ENCODE data around the gene PRKAR2A.

The PRKAR2A gene

DNA sequence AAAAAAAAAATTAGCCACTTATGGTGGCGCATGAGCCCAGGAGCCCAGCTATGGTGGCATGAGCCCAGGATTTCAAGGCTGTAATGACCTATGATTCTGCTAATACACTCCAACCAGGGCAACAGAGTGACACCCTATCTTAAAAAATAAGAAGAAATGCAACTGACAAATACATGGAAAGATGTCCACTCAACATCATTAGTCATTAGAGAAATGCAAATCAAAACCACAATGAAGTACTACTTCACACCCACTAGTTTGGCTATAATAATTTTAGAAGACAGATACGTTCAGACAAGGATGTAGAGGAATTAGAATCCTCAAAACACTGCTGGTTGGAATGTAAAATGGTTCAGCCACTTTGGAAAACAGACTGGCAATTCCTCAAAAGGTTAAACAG is 10.5 kb downstream of the PRKAR2A start:
- Histone ChIP-seq H3K79me2 (ENCODE audit: insufficient read depth, low read length) (no peaks in the 10 kb centered on the region), H4K20me1 (ENCODE audit: insufficient read depth, low read length, poor library complexity, severe bottlenecking) (no peaks in the 10 kb centered on the region), H3K9ac (ENCODE audit: low read depth, low read length, poor library complexity, severe bottlenecking) (no peak overlapping the region), H2AFZ (ENCODE audit: low read length) (no peak overlapping the region), H3K9me3 (ENCODE audit: insufficient read depth, low read depth, low read length) (no peaks in the 10 kb centered on the region), H3K36me3 (ENCODE audit: insufficient read depth, low read length) (no peaks in the 10 kb centered on the region), H3K4me2 (ENCODE audit: low read depth, low read length, poor library complexity, severe bottlenecking) (no peak overlapping the region), H3F3A (ENCODE audit: low read depth) (no peaks in the 10 kb centered on the region), H3K27me3 (ENCODE audit: insufficient read depth, low read length, poor library complexity, severe bottlenecking) (no peaks in the 10 kb centered on the region), H3K4me1 (ENCODE audit: insufficient read depth, low read length, poor library complexity, severe bottlenecking) (no peaks in the 10 kb centered on the region), H3K9me2 (replicated peaks; ENCODE audit: low read depth, low read length) (no peaks in the 10 kb centered on the region), H3K4me3 (ENCODE audit: low read length, poor library complexity, severe bottlenecking) (no peak overlapping the region)
- TF ChIP-seq EZH2phosphoT487 (IDR thresholded peaks at IDR 0.05; ENCODE audit: borderline replicate concordance), result no peak
- TF ChIP-seq, protein P1, sequence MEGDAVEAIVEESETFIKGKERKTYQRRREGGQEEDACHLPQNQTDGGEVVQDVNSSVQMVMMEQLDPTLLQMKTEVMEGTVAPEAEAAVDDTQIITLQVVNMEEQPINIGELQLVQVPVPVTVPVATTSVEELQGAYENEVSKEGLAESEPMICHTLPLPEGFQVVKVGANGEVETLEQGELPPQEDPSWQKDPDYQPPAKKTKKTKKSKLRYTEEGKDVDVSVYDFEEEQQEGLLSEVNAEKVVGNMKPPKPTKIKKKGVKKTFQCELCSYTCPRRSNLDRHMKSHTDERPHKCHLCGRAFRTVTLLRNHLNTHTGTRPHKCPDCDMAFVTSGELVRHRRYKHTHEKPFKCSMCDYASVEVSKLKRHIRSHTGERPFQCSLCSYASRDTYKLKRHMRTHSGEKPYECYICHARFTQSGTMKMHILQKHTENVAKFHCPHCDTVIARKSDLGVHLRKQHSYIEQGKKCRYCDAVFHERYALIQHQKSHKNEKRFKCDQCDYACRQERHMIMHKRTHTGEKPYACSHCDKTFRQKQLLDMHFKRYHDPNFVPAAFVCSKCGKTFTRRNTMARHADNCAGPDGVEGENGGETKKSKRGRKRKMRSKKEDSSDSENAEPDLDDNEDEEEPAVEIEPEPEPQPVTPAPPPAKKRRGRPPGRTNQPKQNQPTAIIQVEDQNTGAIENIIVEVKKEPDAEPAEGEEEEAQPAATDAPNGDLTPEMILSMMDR (conservative IDR thresholded peaks at IDR 0.05; ENCODE audit: low read length), result no peak

DNA sequence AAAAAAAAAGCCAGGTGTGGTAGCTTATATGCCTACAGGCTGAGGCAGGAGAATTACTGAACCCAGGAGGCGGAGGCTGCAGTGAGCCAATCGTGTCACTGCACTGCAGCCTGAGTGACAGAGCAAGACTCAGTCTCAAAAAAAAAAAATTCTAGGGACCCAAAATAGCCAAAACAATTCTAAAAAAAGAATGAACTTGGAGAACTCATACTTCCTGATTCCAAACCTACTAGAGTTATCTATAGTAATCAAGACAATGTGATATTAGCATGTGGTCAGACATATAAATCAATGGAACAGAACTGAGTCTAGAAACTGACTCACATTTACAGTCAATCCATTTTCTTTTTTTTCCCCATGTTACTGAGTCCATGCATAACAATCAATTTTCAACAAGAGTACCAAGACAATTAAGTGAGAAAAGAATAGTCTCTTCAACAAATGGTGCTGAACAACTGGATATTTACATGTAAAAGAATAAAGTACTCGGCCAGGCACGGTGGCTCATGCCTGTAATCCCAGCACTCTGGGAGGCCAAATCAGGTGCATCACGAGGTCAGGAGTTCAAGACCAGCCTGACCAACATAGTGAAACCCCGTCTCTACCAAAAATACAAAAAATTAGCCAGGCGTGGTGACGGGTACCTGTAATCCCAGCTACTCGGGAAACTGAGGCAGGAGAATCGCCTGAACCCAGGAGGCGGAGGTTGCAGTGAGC is 11.9 kb downstream of the PRKAR2A start:
- Histone ChIP-seq H3K9me2 (replicated peaks; ENCODE audit: low read depth, low read length) (no peaks in the 10 kb centered on the region), H3K27me3 (ENCODE audit: insufficient read depth, low read length, poor library complexity, severe bottlenecking) (no peaks in the 10 kb centered on the region), H3K9ac (ENCODE audit: low read depth, low read length, poor library complexity, severe bottlenecking) (no peak overlapping the region), H3K4me2 (ENCODE audit: low read depth, low read length, poor library complexity, severe bottlenecking) (no peak overlapping the region), H3K4me3 (ENCODE audit: low read length, poor library complexity, severe bottlenecking) (no peak overlapping the region), H3F3A (ENCODE audit: low read depth) (no peaks in the 10 kb centered on the region), H2AFZ (ENCODE audit: low read length) (no peak overlapping the region), H3K36me3 (ENCODE audit: insufficient read depth, low read length) (no peaks in the 10 kb centered on the region), H4K20me1 (ENCODE audit: insufficient read depth, low read length, poor library complexity, severe bottlenecking) (no peaks in the 10 kb centered on the region), H3K79me2 (ENCODE audit: insufficient read depth, low read length) (peaks cover 6% of the 10 kb centered on the region; the same call in 1 of the 2 replicates), H3K4me1 (ENCODE audit: insufficient read depth, low read length, poor library complexity, severe bottlenecking) (no peaks in the 10 kb centered on the region), H3K9me3 (ENCODE audit: insufficient read depth, low read depth, low read length) (no peaks in the 10 kb centered on the region)
- TF ChIP-seq, protein P1 (conservative IDR thresholded peaks at IDR 0.05; ENCODE audit: low read length), result no peak
- TF ChIP-seq EZH2phosphoT487 (IDR thresholded peaks at IDR 0.05; ENCODE audit: borderline replicate concordance), result no peak

GRCh38 chr3:48832684-48833083 is 15.0 kb downstream of the PRKAR2A start:
- no peak overlapping the region for H3K4me3 ChIP-seq (ENCODE audit: low read length, poor library complexity, severe bottlenecking)
- no peaks in the 10 kb centered on the region for H4K20me1 ChIP-seq (ENCODE audit: insufficient read depth, low read length, poor library complexity, severe bottlenecking)
- no peak overlapping the region for H3K9ac ChIP-seq (ENCODE audit: low read depth, low read length, poor library complexity, severe bottlenecking)
- H3K27me3 ChIP-seq (ENCODE audit: insufficient read depth, low read length, poor library complexity, severe bottlenecking), result no peaks in the 10 kb centered on the region
- H3K9me2 ChIP-seq (replicated peaks; ENCODE audit: low read depth, low read length), result no peaks in the 10 kb centered on the region
- TF ChIP-seq EZH2phosphoT487 (IDR thresholded peaks at IDR 0.05; ENCODE audit: borderline replicate concordance), result no peak
- TF ChIP-seq, protein P1 (conservative IDR thresholded peaks at IDR 0.05; ENCODE audit: low read length), result no peak
- H2AFZ ChIP-seq (ENCODE audit: low read length), result no peak overlapping the region
- no peaks in the 10 kb centered on the region for H3K9me3 ChIP-seq (ENCODE audit: insufficient read depth, low read depth, low read length)
- no peaks in the 10 kb centered on the region for H3K36me3 ChIP-seq (ENCODE audit: insufficient read depth, low read length)
- H3F3A ChIP-seq (ENCODE audit: low read depth), result no peaks in the 10 kb centered on the region
- H3K4me1 ChIP-seq (ENCODE audit: insufficient read depth, low read length, poor library complexity, severe bottlenecking), result no peaks in the 10 kb centered on the region
- no peak overlapping the region for H3K4me2 ChIP-seq (ENCODE audit: low read depth, low read length, poor library complexity, severe bottlenecking)
- H3K79me2 ChIP-seq (ENCODE audit: insufficient read depth, low read length), result peaks cover 6% of the 10 kb centered on the region; the same call in 1 of the 2 replicates
